Large intestine (tissue), 3 donors: ENCODE measurements around the gene FBP2. TPM values are rescaled to one million over a fixed set of nuclear protein-coding genes. Genes with fewer than 3 reads are reported as not detected.
A peak's percentile ranks its signal among the peaks of the same experiment; 100 is the strongest.

Source experiments
- DNase-seq, 2 donors: peaks; one replicate each; pipeline versions ENCODE4 v3.0.0 to v3.0.0-alpha.2; 2013
- H3K27ac ChIP-seq: one replicate; pipeline ENCODE4 v1.5.1; 2013; ENCODE audit warnings: low read length
- H3K27me3 ChIP-seq: 2 replicates; pipeline ENCODE4 v1.6.1; 2013; ENCODE audit warnings: low read length; ENCODE audit not compliant: control insufficient read depth, insufficient read depth
- H3K36me3 ChIP-seq: 2 replicates; pipeline ENCODE4 v1.6.1; 2013; ENCODE audit warnings: low read length; ENCODE audit not compliant: control insufficient read depth, insufficient read depth
- H3K4me1 ChIP-seq: one replicate; pipeline ENCODE4 v1.6.1; 2013; ENCODE audit warnings: low read length; ENCODE audit not compliant: control insufficient read depth, insufficient read depth
- H3K4me3 ChIP-seq: one replicate; pipeline ENCODE4 v1.5.1; 2013; ENCODE audit warnings: low read length
- H3K9me3 ChIP-seq: one replicate; pipeline ENCODE4 v1.6.1; 2013; ENCODE audit warnings: mild to moderate bottlenecking, low read depth, low read length, moderate library complexity; ENCODE audit not compliant: control insufficient read depth
- WGBS: methylation state at CpG from one replicate; pipeline ENCODE4 v1.1.5; 2013; ENCODE audit warnings: low lambda C conversion rate; ENCODE audit not compliant: insufficient coverage; 5-methylcytosine and 5-hydroxymethylcytosine counted together
- polyA plus RNA-seq: library from polyadenylated mRNA; unstranded; fragments of 120-200 nt; gene quantifications from one replicate; pipeline ENCODE4 v1.2.1, GENCODE V29; 2013

Gene FBP2
- polyA plus RNA-seq, 1 donor, result 0.25 TPM

DNA sequence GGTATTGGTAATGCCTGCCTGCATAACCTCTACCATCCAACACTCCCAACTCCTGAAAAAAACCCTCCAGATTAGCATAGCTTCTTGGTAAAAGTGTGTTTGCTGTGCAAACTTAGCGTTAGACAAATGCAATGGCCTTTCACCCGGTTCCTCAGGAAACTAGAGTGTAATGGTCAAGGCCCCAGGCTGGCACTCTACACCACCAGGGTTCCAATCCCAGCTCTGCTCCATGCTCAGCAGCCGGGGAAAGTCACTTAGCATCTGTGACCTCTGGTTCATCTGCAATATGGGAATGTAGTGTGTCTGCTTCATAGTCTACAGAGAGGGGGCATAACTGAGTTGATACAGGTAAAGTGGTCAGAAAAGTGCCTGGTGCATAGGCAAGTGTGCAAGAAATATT lies 36.7 kb upstream of the FBP2 start:
- Histone ChIP-seq H3K4me1 (peaks cover 37% of the 10 kb centered on the region), H3K4me3 (no peak overlapping the region), H3K27me3 (no peaks in the 10 kb centered on the region), H3K27ac (peak overlapping the region; percentile 79), H3K36me3 (peaks cover 5% of the 10 kb centered on the region), H3K9me3 (peaks cover 2% of the 10 kb centered on the region)
- WGBS, result no CpG with 5 or more reads among the region's 3 CpGs
- no peak for DNase-seq

DNA sequence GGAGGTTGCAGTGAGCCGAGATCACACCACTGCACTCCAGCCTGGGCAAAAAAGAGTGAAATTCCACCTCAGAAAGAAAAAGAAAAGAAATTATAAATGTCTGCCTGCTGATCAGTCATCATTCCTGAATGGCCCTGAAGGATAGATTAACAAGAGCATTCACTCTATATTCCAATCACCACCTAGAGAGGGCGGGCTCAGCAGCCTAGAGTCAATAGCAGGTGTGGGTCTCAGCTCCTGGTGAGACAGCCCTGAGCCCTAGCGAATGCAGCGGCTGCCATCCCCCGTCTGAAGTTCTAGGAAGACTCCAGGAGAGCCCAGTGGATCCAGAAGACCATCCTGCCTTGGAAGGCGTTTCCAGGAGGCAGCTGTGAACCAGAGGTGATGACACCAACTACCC lies 33.7 kb upstream of the FBP2 start:
- H3K27me3 ChIP-seq, result no peaks in the 10 kb centered on the region
- no peaks in the 10 kb centered on the region for H3K9me3 ChIP-seq
- WGBS, result no CpG with 5 or more reads among the region's 6 CpGs
- no peak overlapping the region for H3K4me3 ChIP-seq
- H3K4me1 ChIP-seq, result peaks cover 29% of the 10 kb centered on the region
- no peak overlapping the region for H3K27ac ChIP-seq
- no peak for DNase-seq
- H3K36me3 ChIP-seq, result peaks cover 10% of the 10 kb centered on the region

DNA sequence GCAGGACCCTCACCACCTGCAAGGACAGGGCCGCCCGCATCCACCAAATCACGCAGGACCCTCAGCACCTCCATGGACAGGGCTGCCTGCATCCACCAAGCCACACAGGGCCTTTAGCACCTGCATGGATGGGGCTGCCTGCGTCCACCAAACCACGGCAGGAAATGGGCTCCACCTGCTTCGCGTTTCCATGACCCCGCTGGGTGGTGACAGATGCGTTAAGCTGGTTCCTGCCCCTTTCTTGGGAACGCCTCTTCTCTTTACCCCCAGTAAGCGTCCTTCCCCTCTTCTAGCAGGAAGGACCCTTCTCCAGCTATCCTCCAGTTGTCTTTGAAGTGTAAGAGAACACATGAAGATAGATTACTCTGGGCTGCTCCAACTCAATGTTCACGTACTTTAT lies 32.2 kb upstream of the FBP2 start:
- Histone ChIP-seq H3K9me3 (no peaks in the 10 kb centered on the region), H3K27ac (no peak overlapping the region), H3K4me1 (peaks cover 20% of the 10 kb centered on the region), H3K27me3 (no peaks in the 10 kb centered on the region), H3K4me3 (no peak overlapping the region), H3K36me3 (peaks cover 15% of the 10 kb centered on the region)
- no peak for DNase-seq
- WGBS, result no CpG with 5 or more reads among the region's 12 CpGs

DNA sequence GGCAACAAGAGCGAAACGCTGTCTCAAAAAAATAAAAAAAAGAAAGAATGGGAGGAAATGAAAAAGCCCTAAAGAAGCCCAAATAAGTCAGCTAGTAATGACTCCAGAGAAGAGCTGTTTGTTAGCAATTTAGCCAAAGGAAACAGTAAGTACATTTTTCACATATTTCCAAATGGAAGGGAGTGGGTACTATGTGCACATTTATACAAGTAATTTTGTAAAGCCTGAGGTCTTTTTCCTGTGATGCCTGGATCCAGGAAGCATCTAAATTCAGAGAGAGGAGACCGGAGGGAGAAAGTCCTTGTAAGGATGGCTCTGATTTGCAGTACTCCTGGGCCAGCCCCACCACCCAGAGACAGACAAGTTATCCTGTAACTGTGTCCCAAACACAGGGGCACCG lies 31.0 kb upstream of the FBP2 start:
- Histone ChIP-seq H3K4me3 (no peak overlapping the region), H3K36me3 (peaks cover 19% of the 10 kb centered on the region), H3K4me1 (peaks cover 8% of the 10 kb centered on the region), H3K27me3 (no peaks in the 10 kb centered on the region), H3K9me3 (no peaks in the 10 kb centered on the region), H3K27ac (no peak overlapping the region)
- DNase-seq, result no peak
- WGBS, result 100% methylated on average over 1 of the region's 4 CpGs

DNA sequence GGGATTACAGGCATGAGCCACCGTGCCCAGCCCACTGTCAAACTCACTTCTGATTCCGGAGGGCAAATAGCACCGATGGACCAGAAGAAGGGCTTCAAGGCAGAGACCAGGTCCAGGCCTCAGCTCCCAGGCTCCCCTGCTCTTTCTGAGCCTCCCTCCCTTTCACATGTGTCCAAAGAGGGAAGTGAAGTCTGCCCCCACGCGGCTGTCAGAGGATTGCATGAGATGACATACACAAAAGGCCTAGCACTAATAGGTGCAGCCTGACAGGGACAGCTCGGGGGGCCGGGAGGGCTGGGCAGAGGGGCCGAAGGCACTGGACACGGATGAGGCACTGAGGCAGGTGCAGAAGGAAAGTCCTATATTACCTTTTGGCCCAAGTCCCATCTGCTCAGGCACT lies 29.6 kb upstream of the FBP2 start:
- peak in 1 of 2 donors; percentile 47 for DNase-seq
- Histone ChIP-seq H3K27me3 (no peaks in the 10 kb centered on the region), H3K4me3 (no peak overlapping the region), H3K27ac (no peak overlapping the region), H3K9me3 (no peaks in the 10 kb centered on the region), H3K36me3 (peaks cover 28% of the 10 kb centered on the region), H3K4me1 (peaks cover 2% of the 10 kb centered on the region)
- WGBS, result no CpG with 5 or more reads among the region's 9 CpGs

DNA sequence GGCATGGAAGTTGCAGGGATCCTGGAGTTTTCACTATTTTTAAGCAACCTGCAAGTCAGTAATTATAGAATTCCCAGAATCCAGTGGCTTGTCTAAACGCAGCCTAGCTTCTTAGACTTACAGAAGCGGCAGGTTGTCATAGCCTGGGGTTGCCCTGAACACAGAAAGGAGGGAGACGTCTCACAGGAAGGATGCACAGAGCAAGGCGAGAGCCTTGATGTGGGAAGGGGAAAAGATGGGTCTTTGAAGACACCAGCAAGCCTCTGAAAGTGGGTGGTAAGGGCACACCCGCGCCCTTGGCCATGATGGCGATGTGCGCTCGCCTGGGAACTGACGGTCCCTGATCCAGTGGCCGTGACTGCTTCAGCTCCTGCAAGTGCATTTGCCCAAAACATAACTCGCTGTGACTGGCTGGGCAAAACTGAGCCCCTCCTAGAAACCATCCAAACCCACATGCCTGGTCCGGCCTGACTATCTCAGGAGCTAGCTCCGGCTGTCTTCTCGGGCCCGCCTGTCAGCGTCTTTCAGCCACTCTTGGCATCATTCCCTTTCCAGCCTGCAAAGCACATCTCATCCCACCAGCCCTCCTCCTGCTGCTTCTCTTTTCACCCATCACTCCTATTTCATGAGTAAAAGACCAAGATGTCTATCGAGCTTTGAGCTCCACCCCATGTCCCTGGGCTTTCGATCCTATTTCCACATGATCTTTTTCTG lies 28.6 kb upstream of the FBP2 start:
- no peak for DNase-seq
- Histone ChIP-seq H3K4me1 (no peaks in the 10 kb centered on the region), H3K27me3 (no peaks in the 10 kb centered on the region), H3K4me3 (no peak overlapping the region), H3K36me3 (peaks cover 27% of the 10 kb centered on the region), H3K27ac (no peak overlapping the region), H3K9me3 (no peaks in the 10 kb centered on the region)
- no CpG with 5 or more reads among the region's 19 CpGs for whole genome bisulfite sequencing

DNA sequence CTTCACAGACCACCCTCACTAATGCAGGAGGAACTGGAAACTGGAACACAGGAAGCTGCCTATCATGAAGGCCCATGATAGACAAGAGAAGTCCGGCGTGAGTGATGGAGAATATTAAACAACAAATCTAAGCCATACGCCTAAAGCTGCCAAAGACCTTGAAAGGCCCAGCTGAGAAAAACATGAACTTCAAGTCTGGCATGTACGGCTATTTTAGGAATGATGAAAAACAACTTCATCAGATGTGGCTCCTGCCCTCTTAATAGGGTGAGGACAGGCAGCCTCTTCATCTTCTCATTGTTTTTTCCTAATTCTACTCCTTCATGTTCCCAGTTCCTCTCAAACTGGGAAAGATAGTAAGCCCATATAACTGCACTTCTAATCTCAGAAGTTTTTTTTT lies 25.4 kb upstream of the FBP2 start:
- H3K9me3 ChIP-seq, result peaks cover 3% of the 10 kb centered on the region
- peaks cover 42% of the 10 kb centered on the region for H3K36me3 ChIP-seq
- DNase-seq, result no peak
- no peaks in the 10 kb centered on the region for H3K27me3 ChIP-seq
- no peaks in the 10 kb centered on the region for H3K4me1 ChIP-seq
- H3K27ac ChIP-seq, result no peak overlapping the region
- H3K4me3 ChIP-seq, result no peak overlapping the region
- WGBS, result no CpG with 5 or more reads among the region's 4 CpGs

DNA sequence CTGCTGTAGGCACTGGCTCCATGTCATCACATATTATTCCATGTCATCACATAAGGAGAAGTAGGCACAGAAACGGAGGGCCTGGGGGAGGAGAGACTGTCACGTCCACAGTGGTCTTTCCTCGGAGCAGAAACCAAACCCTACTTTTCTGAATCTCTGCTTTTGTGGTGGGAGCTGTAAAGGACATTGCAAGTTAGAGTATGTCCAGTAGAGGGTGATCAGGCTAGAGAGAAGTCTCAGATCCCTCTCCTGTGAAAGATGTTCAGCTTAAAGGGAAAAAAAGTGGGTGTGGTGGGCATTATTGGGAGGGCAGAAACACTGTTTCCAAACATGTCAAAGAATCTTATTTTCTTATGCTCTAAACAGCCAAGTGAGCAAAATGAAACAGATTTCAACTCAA lies 19.4 kb upstream of the FBP2 start:
- H3K9me3 ChIP-seq, result peaks cover 3% of the 10 kb centered on the region
- H3K4me3 ChIP-seq, result no peak overlapping the region
- H3K27ac ChIP-seq, result no peak overlapping the region
- H3K27me3 ChIP-seq, result no peaks in the 10 kb centered on the region
- H3K36me3 ChIP-seq, result peaks cover 40% of the 10 kb centered on the region
- no CpG with 5 or more reads among the region's 3 CpGs for WGBS
- no peak for DNase-seq
- peaks cover 23% of the 10 kb centered on the region for H3K4me1 ChIP-seq

DNA sequence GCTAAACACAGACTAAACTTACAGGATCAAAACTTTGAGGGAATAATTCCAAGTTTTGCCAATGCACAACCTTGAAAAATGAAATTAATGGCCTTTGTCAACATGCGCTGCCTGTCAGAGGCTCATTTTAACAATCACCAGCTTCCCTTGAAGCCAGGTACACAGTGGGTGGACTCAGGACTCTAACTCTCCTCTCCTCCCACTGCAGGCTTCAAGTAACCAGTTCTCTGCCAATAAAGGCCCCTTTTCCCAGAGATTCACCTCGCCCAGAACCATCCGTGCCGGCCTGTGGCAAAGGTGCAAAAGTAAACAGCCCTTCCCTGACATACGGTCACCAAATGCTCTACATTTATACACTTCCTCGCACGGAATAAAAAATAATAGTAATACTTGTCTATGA lies 18.4 kb upstream of the FBP2 start:
- peaks cover 32% of the 10 kb centered on the region for H3K4me1 ChIP-seq
- peak overlapping the region; percentile 24 for H3K27ac ChIP-seq
- H3K9me3 ChIP-seq, result peaks cover 3% of the 10 kb centered on the region
- DNase-seq, result peak in 1 of 2 donors; percentile 59
- H3K4me3 ChIP-seq, result no peak overlapping the region
- peaks cover 35% of the 10 kb centered on the region for H3K36me3 ChIP-seq
- H3K27me3 ChIP-seq, result no peaks in the 10 kb centered on the region
- 73% methylated on average over 3 of the region's 7 CpGs for whole genome bisulfite sequencing

DNA sequence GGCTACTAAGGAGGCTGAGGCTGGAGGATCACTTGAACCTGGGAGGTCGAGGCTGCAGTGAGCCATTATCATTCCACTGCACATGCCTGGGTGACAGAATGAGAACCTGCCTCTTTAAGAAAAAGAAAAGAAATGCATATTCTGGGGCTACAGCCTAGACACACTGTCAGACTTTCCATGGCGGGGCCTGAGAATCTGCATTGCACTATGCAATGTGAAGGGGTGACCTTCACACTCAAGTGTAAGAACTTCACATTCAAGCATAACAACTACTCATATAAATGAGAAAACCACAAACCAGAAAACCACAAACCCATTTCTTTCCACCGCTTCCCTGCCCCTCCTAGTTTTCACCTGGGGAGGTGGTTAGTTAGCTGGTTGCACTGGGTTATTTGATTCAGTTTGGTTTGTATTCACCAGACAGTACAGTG lies 18.0 kb upstream of the FBP2 start:
- peak overlapping the region; percentile 24 for H3K27ac ChIP-seq
- no peak overlapping the region for H3K4me3 ChIP-seq
- H3K4me1 ChIP-seq, result peaks cover 36% of the 10 kb centered on the region
- 33% methylated on average over 1 of the region's 3 CpGs for WGBS
- no peak for DNase-seq
- peaks cover 31% of the 10 kb centered on the region for H3K36me3 ChIP-seq
- H3K9me3 ChIP-seq, result peaks cover under 1% of the 10 kb centered on the region
- no peaks in the 10 kb centered on the region for H3K27me3 ChIP-seq

DNA sequence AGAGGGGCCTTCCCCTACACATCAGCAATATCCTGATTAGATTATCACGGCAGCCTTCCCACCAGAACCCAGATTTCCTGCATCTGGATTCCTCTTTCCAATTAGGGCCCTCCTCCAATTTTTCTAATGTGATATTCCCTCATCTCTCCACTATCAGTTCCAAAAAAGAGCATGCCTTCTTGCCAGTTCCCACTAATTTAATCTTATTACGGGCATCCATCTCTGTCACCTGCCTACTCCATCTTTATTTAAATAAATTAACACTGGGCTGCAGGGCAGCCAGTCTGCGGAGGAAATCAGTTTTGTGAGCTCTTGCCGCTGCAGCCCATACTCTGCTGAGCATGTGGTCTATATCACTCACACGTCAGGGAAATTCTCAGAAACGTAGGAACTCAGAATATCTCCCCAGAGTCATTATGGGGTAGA lies 16.6 kb upstream of the FBP2 start:
- no CpG with 5 or more reads among the region's 6 CpGs for WGBS
- Histone ChIP-seq H3K27ac (no peak overlapping the region), H3K9me3 (no peaks in the 10 kb centered on the region), H3K4me3 (no peak overlapping the region), H3K4me1 (peaks cover 50% of the 10 kb centered on the region), H3K27me3 (no peaks in the 10 kb centered on the region), H3K36me3 (peaks cover 29% of the 10 kb centered on the region)
- no peak for DNase-seq
